GM18508 (cell line): ENCODE results near the gene RAB35.

Experiments
- ATAC-seq: cut with Tn5 transposase; IDR thresholded peaks from one replicate; pipeline ENCODE4 v1.9.1; 2021; ENCODE audit warnings: moderate number of reproducible peaks; ENCODE audit not compliant: insufficient read depth, unreplicated experiment

The RAB35 gene

GRCh38 chr12:120090206-120090605, 26.3 kb downstream of the RAB35 start:
- ATAC-seq: no peak

- no peak for ATAC-seq
These were observed 26.8 kb downstream of the RAB35 start for GRCh38 chr12:120089796-120090195.

GRCh38 chr12:120089105-120089504, 27.4 kb downstream of the RAB35 start:
- no peak for ATAC-seq

GRCh38 chr12:120086801-120087621, 29.5 kb downstream of the RAB35 start:
- peak; percentile 88 for ATAC-seq

- no peak for ATAC-seq
These were observed 30.5 kb downstream of the RAB35 start for GRCh38 chr12:120085920-120086645.

- ATAC-seq: no peak
These were observed 34.9 kb downstream of the RAB35 start for GRCh38 chr12:120081641-120082040.

- no peak for ATAC-seq
These were observed 36.8 kb downstream of the RAB35 start for GRCh38 chr12:120079411-120080400.

GRCh38 chr12:120078868-120079267, 37.7 kb downstream of the RAB35 start:
- no peak for ATAC-seq

GRCh38 chr12:120077260-120077659, 39.3 kb downstream of the RAB35 start:
- ATAC-seq: no peak

- no peak for ATAC-seq
These were observed 39.9 kb downstream of the RAB35 start for GRCh38 chr12:120076651-120077050.

- ATAC-seq: no peak
These were observed 41.4 kb downstream of the RAB35 start for GRCh38 chr12:120075034-120075616.

- ATAC-seq: no peak
These were observed 43.9 kb downstream of the RAB35 start for GRCh38 chr12:120072472-120073249.

GRCh38 chr12:120071493-120072020, 45.0 kb downstream of the RAB35 start:
- no peak for ATAC-seq

GRCh38 chr12:120069278-120069677, 47.3 kb downstream of the RAB35 start:
- ATAC-seq: no peak

- no peak for ATAC-seq
These were observed 48.7 kb downstream of the RAB35 start for GRCh38 chr12:120067901-120068300.

GRCh38 chr12:120067084-120067869, 49.3 kb downstream of the RAB35 start:
- no peak for ATAC-seq

- no peak for ATAC-seq
These were observed 50.2 kb downstream of the RAB35 start for GRCh38 chr12:120066341-120066740.

GRCh38 chr12:120065472-120065871, 51.1 kb downstream of the RAB35 start:
- ATAC-seq: no peak
